H1 (cell line): ENCODE results near the gene SRMS. TPM values are rescaled to one million over a fixed set of nuclear protein-coding genes. Genes with fewer than 3 reads are reported as not detected.

Source experiments
- CTCF ChIA-PET: fragments of 300-600 bp; sonication (Branson Sonifier 250); formaldehyde crosslinking; loops from one replicate; lab custom pipeline; 2021; ENCODE audit not compliant: partially characterized antibody; lab: Charles Lee
- POLR2A ChIA-PET: fragments of 300-600 bp; sonication (Branson Sonifier 250); formaldehyde crosslinking; loops from one replicate; lab custom pipeline; 2021; ENCODE audit warnings: inconsistent platforms; ENCODE audit not compliant: partially characterized antibody; lab: Charles Lee
- DNase-seq, 2 experiments: peaks; one replicate each; pipeline versions ENCODE4 v3.0.0 to v3.0.0-alpha.2; 2010 to 2022; ENCODE audit warnings: low spot score in 2 of 2, low read depth in 1 of 2, mixed read lengths in 1 of 2
- FAIRE-seq: peaks from 2 replicates; lab custom pipeline; 2011; peaks lifted over from hg19 to GRCh38; lab: Jason Lieb, UNC
- H2AFZ ChIP-seq: 2 replicates; pipeline ENCODE4 v1.8.1; 2012; ENCODE audit warnings: low read length, inconsistent platforms
- H2AK5ac ChIP-seq: 2 replicates; pipeline ENCODE4 v1.6.1; 2013; ENCODE audit warnings: low read depth, low read length
- H2BK120ac ChIP-seq: replicated peaks from 2 replicates; pipeline ENCODE3; 2013; ENCODE audit warnings: low read depth, low read length, inconsistent platforms
- H2BK12ac ChIP-seq: 2 replicates; pipeline ENCODE4 v1.6.1; 2013; ENCODE audit warnings: low read depth, low read length
- H2BK15ac ChIP-seq: 2 replicates; pipeline ENCODE4 v1.6.1; 2013; ENCODE audit warnings: low read length
- H2BK20ac ChIP-seq: 2 replicates; pipeline ENCODE4 v1.6.1; 2013; ENCODE audit warnings: low read length
- H2BK5ac ChIP-seq: 2 replicates; pipeline ENCODE4 v1.6.1; 2013; ENCODE audit warnings: low read depth, low read length
- H3K14ac ChIP-seq: 2 replicates; pipeline ENCODE4 v1.6.1; 2013; ENCODE audit warnings: inconsistent platforms; ENCODE audit not compliant: insufficient read length
- H3K18ac ChIP-seq: 2 replicates; pipeline ENCODE4 v1.6.1; 2013; ENCODE audit warnings: low read length; ENCODE audit errors: extremely low read depth
- H3K23ac ChIP-seq: 2 replicates; pipeline ENCODE4 v1.6.1; 2013; ENCODE audit warnings: inconsistent platforms; ENCODE audit not compliant: insufficient read length
- H3K23me2 ChIP-seq: 2 replicates; pipeline ENCODE4 v1.6.1; 2013; ENCODE audit warnings: low read depth, low read length
- H3K27ac ChIP-seq: 2 replicates; pipeline ENCODE4 v1.6.1; 2011; ENCODE audit warnings: low read depth, low read length, inconsistent platforms
- H3K27me3 ChIP-seq, 4 experiments: replicated peaks in 1 of 4; 1 replicate in 1 of 4; 2 replicates in 3 of 4; pipeline versions ENCODE4 v1.6.1 to v1.8.1; 2011 to 2013; ENCODE audit warnings: low read length in 3 of 4, mild to moderate bottlenecking in 3 of 4, inconsistent platforms in 2 of 4, mixed read lengths in 2 of 4, moderate library complexity in 1 of 4; ENCODE audit not compliant: control insufficient read depth in 3 of 4, insufficient read depth in 3 of 4; ENCODE audit errors: extremely low read depth in 1 of 4
- H3K36me3 ChIP-seq, 4 experiments: 2 replicates each; pipeline versions ENCODE4 v1.6.1 to v1.8.1; 2011 to 2013; ENCODE audit warnings: mild to moderate bottlenecking in 4 of 4, low read length in 3 of 4, moderate library complexity in 2 of 4, control low read depth in 1 of 4, inconsistent platforms in 1 of 4; ENCODE audit not compliant: insufficient read depth in 4 of 4, control insufficient read depth in 2 of 4
- H3K4ac ChIP-seq: replicated peaks from 2 replicates; pipeline ENCODE3; 2013; ENCODE audit warnings: low read length, low read depth, mixed read lengths, inconsistent platforms; ENCODE audit not compliant: insufficient read length
- H3K4me1 ChIP-seq, 4 experiments: replicated peaks in 1 of 4; 1 replicate in 1 of 4; 2 replicates in 3 of 4; pipeline versions ENCODE4 v1.6.1 to v1.8.1; 2011 to 2013; ENCODE audit warnings: low read length in 3 of 4, inconsistent platforms in 2 of 4, mixed read lengths in 1 of 4; ENCODE audit not compliant: insufficient read depth in 4 of 4, control insufficient read depth in 3 of 4
- H3K4me2 ChIP-seq, 2 experiments: 2 replicates each; pipeline versions ENCODE4 v1.6.1 to v1.8.1; 2011 to 2013; ENCODE audit warnings: low read depth in 2 of 2, low read length in 2 of 2, control low read depth in 1 of 2, inconsistent platforms in 1 of 2, mild to moderate bottlenecking in 1 of 2; ENCODE audit not compliant: insufficient read depth in 1 of 2
- H3K4me3 ChIP-seq, 4 experiments: fragments of 200-600, 300-600 bp in 1 of 4; sonication (generic), shearing (Covaris generic), sonication (Bioruptor Twin) in 1 of 4; 2 replicates each; pipeline versions ENCODE4 v1.5.1 to v1.8.1; 2011 to 2016; ENCODE audit warnings: low read length in 4 of 4, low read depth in 3 of 4, control low read depth in 2 of 4, inconsistent platforms in 2 of 4, mild to moderate bottlenecking in 2 of 4, mixed read lengths in 1 of 4, moderate library complexity in 1 of 4; ENCODE audit not compliant: insufficient read depth in 2 of 4; ENCODE audit errors: extremely low read depth in 1 of 4
- H3K56ac ChIP-seq: replicated peaks from 2 replicates; pipeline ENCODE3; 2013; ENCODE audit warnings: low read depth, mild to moderate bottlenecking, mixed read lengths, low read length, inconsistent platforms; ENCODE audit not compliant: insufficient read length
- H3K79me1 ChIP-seq: 2 replicates; pipeline ENCODE4 v1.6.1; 2013; ENCODE audit warnings: low read depth, low read length, control low read depth
- H3K79me2 ChIP-seq, 2 experiments: 2 replicates each; pipeline versions ENCODE4 v1.6.1 to v1.8.1; 2012 to 2013; ENCODE audit warnings: low read length in 2 of 2, mild to moderate bottlenecking in 2 of 2, inconsistent platforms in 1 of 2; ENCODE audit not compliant: insufficient read depth in 2 of 2, control insufficient read depth in 1 of 2
- H3K9ac ChIP-seq, 4 experiments: replicated peaks in 1 of 4; 1 replicate in 1 of 4; 2 replicates in 3 of 4; pipeline versions ENCODE4 v1.6.1 to v1.8.1; 2011 to 2013; ENCODE audit warnings: low read depth in 3 of 4, low read length in 3 of 4, control low read depth in 2 of 4, mild to moderate bottlenecking in 2 of 4, moderate library complexity in 2 of 4, inconsistent platforms in 1 of 4; ENCODE audit errors: extremely low read depth in 1 of 4
- H3K9me3 ChIP-seq, 2 experiments: 2 replicates each; pipeline versions ENCODE4 v1.6.1 to v1.8.1; 2012 to 2013; ENCODE audit warnings: mild to moderate bottlenecking in 2 of 2, moderate library complexity in 2 of 2, control low read depth in 1 of 2, inconsistent platforms in 1 of 2, low read depth in 1 of 2, low read length in 1 of 2, mixed read lengths in 1 of 2; ENCODE audit not compliant: insufficient read depth in 2 of 2
- H4K20me1 ChIP-seq, 2 experiments: replicated peaks in 1 of 2; 2 replicates each; pipeline versions ENCODE3 to v1.8.1; 2011 to 2013; ENCODE audit warnings: inconsistent platforms in 2 of 2, low read length in 2 of 2, mild to moderate bottlenecking in 1 of 2; ENCODE audit not compliant: insufficient read depth in 2 of 2, control insufficient read depth in 1 of 2
- H4K5ac ChIP-seq: 2 replicates; pipeline ENCODE4 v1.6.1; 2013; ENCODE audit warnings: low read length, low read depth, mixed read lengths, inconsistent platforms; ENCODE audit not compliant: insufficient read length
- H4K8ac ChIP-seq: 2 replicates; pipeline ENCODE4 v1.8.0; 2013; ENCODE audit warnings: mild to moderate bottlenecking, moderate library complexity, low read length, inconsistent platforms; ENCODE audit not compliant: insufficient read depth; ENCODE audit errors: extremely low read depth
- H4K91ac ChIP-seq: replicated peaks from 2 replicates; pipeline ENCODE3; 2013; ENCODE audit warnings: low read length, mixed read lengths, inconsistent platforms; ENCODE audit not compliant: insufficient read length
- ASH2L ChIP-seq: fragments of 200-600, 300-600 bp; sonication (generic); IDR thresholded peaks from one replicate; pipeline ENCODE4 v1.7.1; 2017; ENCODE audit warnings: low read length
- CTCF ChIP-seq, 3 experiments: IDR thresholded peaks; 1 replicate in 2 of 3; 2 replicates in 1 of 3; pipeline versions ENCODE4 v1.5.1 to v1.6.1; 2011; ENCODE audit warnings: low read length in 3 of 3, mild to moderate bottlenecking in 3 of 3, inconsistent platforms in 2 of 3, low read depth in 1 of 3, moderate library complexity in 1 of 3; ENCODE audit not compliant: insufficient read depth in 1 of 3; ENCODE audit errors: control extremely low read depth in 1 of 3
- EZH2 ChIP-seq: fragments of 200-600 bp; sonication (generic); IDR thresholded peaks from 2 replicates; pipeline ENCODE4 v1.7.1; 2012; ENCODE audit warnings: low read depth, mild to moderate bottlenecking, moderate library complexity, low read length, inconsistent platforms; ENCODE audit not compliant: severe bottlenecking
- KDM1A ChIP-seq: fragments of 200-600, 300-600 bp; sonication (generic); IDR thresholded peaks from 2 replicates; pipeline ENCODE4 v1.7.1; 2016; ENCODE audit warnings: mild to moderate bottlenecking, low read length, borderline replicate concordance
- POLR2A ChIP-seq, 2 experiments: IDR thresholded peaks; 1 replicate in 1 of 2; 2 replicates in 1 of 2; pipeline ENCODE4 v1.6.1; 2011; ENCODE audit warnings: low read depth in 2 of 2, low read length in 2 of 2, mild to moderate bottlenecking in 2 of 2; ENCODE audit errors: control extremely low read depth in 1 of 2
- SP4 ChIP-seq: IDR thresholded peaks from 2 replicates; pipeline ENCODE4 v1.6.1; 2012; ENCODE audit warnings: low read length, inconsistent platforms
- TAF7 ChIP-seq: optimal IDR thresholded peaks from 2 replicates; pipeline ENCODE3; 2011; ENCODE audit warnings: low read depth, mild to moderate bottlenecking, inconsistent platforms, low read length, moderate library complexity, borderline replicate concordance
- WGBS, 2 experiments: shearing (Covaris generic) in 1 of 2; methylation state at CpG; one replicate each; pipeline versions ENCODE4 v1.1.6 to v1.1.7; 2013 to 2015; ENCODE audit warnings: low lambda C conversion rate in 2 of 2, mixed read lengths in 2 of 2, inconsistent platforms in 1 of 2, low coverage in 1 of 2, missing lambda C conversion rate in 1 of 2; ENCODE audit not compliant: insufficient replicate concordance in 2 of 2, insufficient coverage in 1 of 2, insufficient read length in 1 of 2; ENCODE audit errors: extremely low coverage in 1 of 2, missing lambda C conversion rate in 1 of 2; 5-methylcytosine and 5-hydroxymethylcytosine counted together
- polyA plus RNA-seq, 7 experiments: library from polyadenylated mRNA; depleted of rRNA in 3 of 7; stranded (reverse) in 5 of 7; unstranded in 2 of 7; fragments of >200 nt in 5 of 7; fragments of 200-250 nt in 2 of 7; gene quantifications; 1 replicate in 5 of 7; 2 replicates in 1 of 7; 4 replicates in 1 of 7; pipeline versions ENCODE4 v1.2.1 to v1.2.3, GENCODE V29; 2011 to 2013; ENCODE audit warnings: missing spikeins in 2 of 7, mixed read lengths in 2 of 7
- total RNA-seq: library from RNA; stranded (reverse); fragmentation: NEBNext Ultra II Directional; extraction: Animal tissue kit (Norgen Biotek cat#: 25700); gene quantifications from 2 replicates; pipeline ENCODE4 v1.2.1, GENCODE V29; 2021

Gene SRMS
- total and polyA plus RNA-seq, 2 of the 8 experiments (the other 6 are each of a cell fraction or from before 2014, with no cell fraction given): 0.39 to 0.76 TPM

- no peak overlapping the region for H2AFZ ChIP-seq
- peak overlapping the region; percentile 59; the same call in 1 of the 2 replicates for H2AK5ac ChIP-seq
- peaks cover 7% of the 10 kb centered on the region; the same call in 1 of the 2 replicates for H3K79me1 ChIP-seq
- H4K91ac ChIP-seq: peak overlapping the region; percentile 93
- H3K4me1 ChIP-seq: peaks cover 0 to 21% (median 10%) of the 10 kb centered on the region in 4 experiments; a peak in 5 of 7 replicates
- H3K4me3 ChIP-seq: peak overlapping the region; percentile 66 to 99 (median 88)
- H3K9me3 ChIP-seq: no peaks in the 10 kb centered on the region
- DNase-seq: peak in 1 of 2 experiments; percentile 86
- H2BK20ac ChIP-seq: no peak overlapping the region
- peak overlapping the region; percentile 66; the same call in 1 of the 2 replicates for H2BK5ac ChIP-seq
- peak overlapping the region; percentile 13 for H2BK120ac ChIP-seq
- no peak overlapping the region for H3K14ac ChIP-seq
- peak overlapping the region; percentile 9; the same call in 1 of the 2 replicates for H2BK15ac ChIP-seq
- H3K18ac ChIP-seq: peak overlapping the region; percentile 71
- CTCF ChIA-PET: interaction anchor here (0.6 to 3.5 kb wide), 7 partner anchors 12 to 122 kb away, joined by 3 to 31 read pairs (median 4); partner anchors contain the start of gene PTK6
- H3K4me2 ChIP-seq: peak overlapping the region; percentile 67 to 78
- H3K9ac ChIP-seq: peak overlapping the region; percentile 25 to 45 (median 30); a peak in 5 of 7 replicates
- 9% methylated on average over 42 of the region's 72 CpGs; no CpG with 5 or more reads in 1 of the 2 experiments for WGBS, 2 experiments
- H3K4ac ChIP-seq: no peak overlapping the region
- H4K20me1 ChIP-seq: peaks cover 3 to 22% of the 10 kb centered on the region in 2 experiments
- peaks cover 0 to 14% (median 0%) of the 10 kb centered on the region in 4 experiments; a peak in 2 of 8 replicates for H3K36me3 ChIP-seq
- no peak overlapping the region for H4K5ac ChIP-seq
- peaks cover 17% of the 10 kb centered on the region; the same call in 1 of the 2 replicates for H3K23me2 ChIP-seq
- no peak for FAIRE-seq
- no peak overlapping the region for H3K27ac ChIP-seq
- POLR2A ChIA-PET: interaction anchor here (1.0 to 4.6 kb wide), 14 partner anchors 9 to 317 kb away, joined by 3 to 59 read pairs (median 4); partner anchors contain the start of genes PTK6 and SRMS
- H2BK12ac ChIP-seq: 0 out of 2 replicates have a peak overlapping the region, but pooled peaks have one; percentile 75
- H3K23ac ChIP-seq: no peak overlapping the region
- peak overlapping the region; percentile 16 for H3K56ac ChIP-seq
- H3K27me3 ChIP-seq: peaks cover 0 to 6% (median under 1%) of the 10 kb centered on the region in 4 experiments; a peak in 2 of 7 replicates
- peak overlapping the region; percentile 80 for H4K8ac ChIP-seq
- peaks cover 0 to 4% of the 10 kb centered on the region in 2 experiments; a peak in 1 of 4 replicates for H3K79me2 ChIP-seq
- TF ChIP-seq ASH2L (peak; percentile 43), POLR2A (IDR thresholded peaks at IDR 0.05; ENCODE audit: control extremely low read depth in 1 of 2, low read depth in 2 of 2, low read length in 2 of 2) (peak in 1 of 2 experiments; percentile 36; a peak in 1 of 3 replicates), TAF7 (peak; percentile 40), KDM1A (0 out of 2 replicates have a peak, but pooled peaks have one; percentile 5), SP4 (peak; percentile 38; the same call in 1 of the 2 replicates), EZH2 (peak; percentile 12), CTCF (IDR thresholded peaks at IDR 0.05; ENCODE audit: control extremely low read depth in 1 of 3, insufficient read depth in 1 of 3, low read depth in 1 of 3, low read length in 3 of 3) (0 out of 4 replicates have a peak, but pooled peaks of 1 of the 3 experiments have one; percentile 4)
Measured at GRCh38 chr20:63519668-63520503, 27.7 kb downstream of the SRMS start.
